GM21576 (cell line): Measurements from ENCODE around the gene PNMA1.
A peak's percentile ranks its signal among the peaks of the same experiment; 100 is the strongest.

ENCODE experiments used
- ATAC-seq: cut with Tn5 transposase; IDR thresholded peaks from one replicate; pipeline ENCODE4 v1.9.1; 2021; ENCODE audit warnings: mild to moderate bottlenecking, moderate library complexity; ENCODE audit not compliant: unreplicated experiment

The PNMA1 gene

DNA sequence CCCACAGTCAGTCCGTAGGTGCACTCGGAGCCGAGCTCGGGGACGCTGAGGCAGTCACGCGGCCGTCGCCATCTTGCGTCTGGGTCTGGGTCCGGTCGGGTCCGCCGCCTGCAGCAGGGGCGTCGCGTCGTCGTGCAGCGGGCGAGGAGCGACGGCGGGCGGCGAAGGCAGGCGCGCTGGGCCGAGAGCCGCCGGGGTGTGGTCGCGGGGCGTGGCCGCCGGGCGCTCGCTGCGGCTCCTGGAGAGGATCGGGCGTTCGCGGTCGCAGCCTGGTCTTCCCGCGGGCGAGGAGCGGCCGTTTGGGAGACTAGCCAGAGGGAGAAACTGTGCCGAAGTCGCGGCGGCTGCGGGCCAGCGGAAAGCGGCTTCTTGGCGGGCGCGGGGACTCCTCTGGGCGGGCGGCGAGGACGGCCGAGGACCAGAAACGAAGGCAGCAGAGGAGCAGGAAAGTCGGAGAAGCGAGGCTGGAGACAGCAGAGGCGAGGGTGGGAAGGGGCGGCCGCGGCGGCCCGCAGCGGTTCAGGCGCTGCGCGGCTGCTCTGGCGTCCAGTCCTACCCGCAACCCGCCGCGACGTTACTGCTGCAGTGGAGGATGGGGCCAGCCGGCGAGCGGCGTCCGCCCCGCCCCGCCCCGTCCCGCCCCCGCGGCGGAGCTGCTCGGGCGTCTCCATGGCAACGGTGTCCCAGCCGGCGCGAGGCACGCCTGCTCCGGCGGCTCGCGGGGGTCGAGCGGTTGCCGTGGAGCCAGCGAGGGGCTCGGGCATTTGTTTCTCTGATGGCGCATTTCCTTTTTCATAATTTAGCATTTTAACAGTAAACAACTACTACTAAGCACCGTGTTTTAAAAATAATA lies at the start of gene PNMA1:
TSS of gene PNMA1 (minus strand) at position 582 of the 853 bp plus-strand sequence. CDS start 745 bp downstream, outside the sequence.
- ATAC-seq, result peak; percentile 66

DNA sequence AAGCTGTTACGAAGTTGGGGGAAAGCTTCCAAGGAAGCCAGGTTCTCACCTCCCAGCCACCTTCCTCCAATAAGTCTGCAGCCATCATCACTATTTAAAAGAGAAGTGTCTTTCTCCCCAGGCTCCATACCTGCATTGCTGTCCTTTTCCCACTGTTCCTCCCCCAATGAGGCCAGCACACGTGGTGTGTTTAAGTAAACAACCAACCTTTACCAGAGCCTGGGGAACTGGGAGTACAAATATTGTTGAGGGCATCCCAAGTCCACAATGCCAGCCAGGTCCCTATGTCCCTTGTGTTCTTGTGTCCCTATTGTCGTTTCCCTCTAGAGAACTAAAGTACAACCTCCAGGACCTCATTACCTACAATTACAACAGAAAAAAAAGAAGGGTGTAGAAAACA lies 49.2 kb upstream of the PNMA1 start:
- ATAC-seq, result no peak

- ATAC-seq, result peak; percentile 28
These were observed 48.2 kb upstream of the PNMA1 start for GRCh38 chr14:73762375-73762822.

- peak; percentile 6 for ATAC-seq
These were observed 47.6 kb upstream of the PNMA1 start for GRCh38 chr14:73761618-73762355.

DNA sequence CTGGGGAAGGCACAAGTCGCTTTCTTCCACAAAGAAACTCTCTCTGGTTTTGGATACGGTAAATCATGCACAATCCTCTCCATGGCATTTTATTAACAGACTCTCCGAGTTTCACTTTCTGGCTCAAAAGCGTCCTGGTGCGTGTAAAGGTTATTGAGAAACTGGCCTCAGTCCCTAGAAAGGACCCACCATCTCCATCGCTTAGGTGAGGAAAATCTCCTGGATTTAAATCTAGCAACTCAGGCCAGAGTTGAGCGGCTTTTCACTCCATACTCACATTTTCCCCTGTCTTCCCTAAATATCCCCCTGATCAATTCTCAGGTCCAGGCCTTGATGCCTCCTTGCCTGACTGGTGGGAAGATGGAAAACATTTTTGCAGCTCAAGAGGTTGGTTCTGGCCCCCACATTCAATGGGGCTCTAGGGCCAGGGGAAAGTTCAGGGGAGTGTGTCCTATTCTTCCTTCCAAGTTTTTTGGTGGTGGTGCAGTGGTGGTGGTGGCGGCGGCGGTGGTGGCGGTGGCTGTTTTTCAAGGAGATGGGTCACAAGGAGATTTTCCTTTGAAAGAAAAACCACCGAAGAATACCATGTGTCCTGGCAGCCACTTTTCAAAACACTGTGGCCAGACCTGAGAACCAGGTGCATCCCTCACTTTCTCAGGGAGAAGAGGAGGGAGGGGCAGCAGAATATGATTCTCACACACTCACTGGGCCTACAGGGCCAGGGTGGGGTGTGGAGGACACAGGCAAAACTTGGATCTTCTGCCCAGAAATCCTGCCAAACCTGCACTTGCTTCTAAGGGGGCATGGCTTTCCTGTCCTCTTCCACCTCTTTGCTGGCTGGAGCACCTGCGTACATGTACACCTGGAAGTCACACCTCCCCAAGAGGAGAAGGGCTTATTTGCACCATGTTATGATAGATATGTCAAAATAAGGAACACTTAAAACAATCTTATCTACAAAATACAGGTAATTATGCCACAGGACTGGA lies 46.7 kb upstream of the PNMA1 start:
- ATAC-seq, result no peak

- peak; percentile 51 for ATAC-seq
These were observed 45.8 kb upstream of the PNMA1 start for GRCh38 chr14:73759714-73760597.

- no peak for ATAC-seq
These were observed 45.1 kb upstream of the PNMA1 start for GRCh38 chr14:73759183-73759713.

GRCh38 chr14:73758392-73759182 lies 44.4 kb upstream of the PNMA1 start:
- ATAC-seq, result no peak

- no peak for ATAC-seq
These were observed 43.8 kb upstream of the PNMA1 start for GRCh38 chr14:73757876-73758391.

- no peak for ATAC-seq
These were observed 43.2 kb upstream of the PNMA1 start for GRCh38 chr14:73757381-73757780.

DNA sequence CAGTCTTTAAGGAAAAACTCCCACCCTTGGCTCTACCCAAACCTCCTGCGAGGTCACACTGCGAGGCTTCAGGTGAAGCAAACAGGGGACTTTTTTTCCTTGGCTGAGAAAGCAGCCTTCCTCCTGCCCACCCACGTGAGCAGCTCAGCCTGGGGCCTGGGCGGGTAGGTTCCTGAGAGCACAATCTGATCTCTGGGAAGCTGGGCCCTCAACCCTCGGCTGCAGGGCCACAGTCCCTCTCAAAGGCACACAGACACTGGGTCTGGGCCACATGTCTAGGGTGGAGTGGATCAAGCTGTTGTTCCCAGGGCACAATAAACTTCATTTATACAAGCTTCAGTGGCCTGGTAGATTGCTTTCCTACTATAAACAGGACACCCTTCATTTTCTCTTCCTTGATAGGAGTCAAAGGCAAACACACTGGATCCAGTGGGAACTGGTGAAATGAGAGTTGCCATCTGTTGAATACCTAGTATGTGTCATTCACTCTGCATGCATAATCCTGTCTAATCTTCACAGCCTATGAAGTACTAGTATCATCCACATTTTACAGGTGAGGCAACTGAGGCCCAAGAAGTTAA lies 41.3 kb upstream of the PNMA1 start:
- no peak for ATAC-seq

GRCh38 chr14:73754911-73755360 lies 40.8 kb upstream of the PNMA1 start:
- ATAC-seq, result no peak

- ATAC-seq, result peak; percentile 37
These were observed 40.0 kb upstream of the PNMA1 start for GRCh38 chr14:73753887-73754795.

GRCh38 chr14:73753124-73753886 lies 39.1 kb upstream of the PNMA1 start:
- no peak for ATAC-seq

DNA sequence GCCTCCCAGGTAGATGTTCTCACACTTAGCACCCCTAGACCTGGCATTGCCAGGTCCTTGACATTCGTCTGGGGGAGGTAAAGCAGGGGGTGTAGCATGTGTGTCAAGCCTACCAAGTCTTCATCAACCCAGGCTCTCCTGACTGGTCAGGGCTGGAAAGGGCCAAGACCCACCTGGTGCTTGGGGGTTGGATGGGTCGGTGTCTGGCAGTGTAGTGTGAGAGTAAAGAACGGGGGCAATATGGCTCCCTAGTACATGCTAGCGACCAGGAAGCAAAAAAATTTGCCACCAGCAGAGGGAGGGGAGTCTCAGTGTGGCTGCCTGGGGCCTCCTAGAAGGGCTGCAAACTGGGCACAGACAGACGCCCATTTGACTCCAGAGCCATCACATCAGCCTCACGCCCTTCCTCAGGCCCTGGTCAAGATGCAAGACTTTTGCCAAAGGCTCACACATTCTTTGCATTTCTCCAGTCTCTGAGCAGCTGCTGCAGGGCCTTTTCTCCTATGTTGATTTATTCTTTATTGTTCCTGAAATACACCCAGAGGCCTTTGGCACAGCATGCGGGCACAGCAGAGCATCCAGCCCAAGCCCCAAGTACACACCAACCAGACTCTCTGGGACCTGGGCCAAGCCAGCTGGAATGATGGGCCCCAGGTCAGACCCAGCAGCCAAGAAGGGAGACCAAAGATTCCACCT lies 38.3 kb upstream of the PNMA1 start:
- ATAC-seq, result no peak
